ENCODE measurements around the gene USP34.

Gene USP34

DNA sequence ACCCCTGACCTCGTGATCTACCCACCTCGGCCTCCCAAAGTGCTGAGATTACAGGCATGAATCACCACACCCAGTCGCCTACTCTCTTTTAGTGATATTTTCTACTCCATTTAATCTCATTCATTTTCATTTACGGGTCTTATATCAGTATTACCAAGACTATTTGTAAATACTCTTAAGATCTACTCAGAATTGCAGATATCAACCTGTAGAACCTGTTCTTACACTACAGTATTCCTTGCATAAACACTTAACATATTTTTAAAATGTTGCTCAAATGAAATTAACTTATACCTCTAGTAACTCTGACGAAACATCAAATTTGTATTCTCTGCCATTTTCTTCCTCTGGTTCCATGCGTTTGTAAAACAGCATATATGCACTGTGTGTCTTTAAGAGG, 229.6 kb downstream of the USP34 start:
- no peaks in the 10 kb centered on the region for H3K27me3 ChIP-seq (ENCODE audit: control insufficient read depth in 1 of 2, insufficient read depth in 1 of 2, low read length in 2 of 2)
- H2BK5ac ChIP-seq (ENCODE audit: low read depth, low read length, poor library complexity, severe bottlenecking): no peak overlapping the region

DNA sequence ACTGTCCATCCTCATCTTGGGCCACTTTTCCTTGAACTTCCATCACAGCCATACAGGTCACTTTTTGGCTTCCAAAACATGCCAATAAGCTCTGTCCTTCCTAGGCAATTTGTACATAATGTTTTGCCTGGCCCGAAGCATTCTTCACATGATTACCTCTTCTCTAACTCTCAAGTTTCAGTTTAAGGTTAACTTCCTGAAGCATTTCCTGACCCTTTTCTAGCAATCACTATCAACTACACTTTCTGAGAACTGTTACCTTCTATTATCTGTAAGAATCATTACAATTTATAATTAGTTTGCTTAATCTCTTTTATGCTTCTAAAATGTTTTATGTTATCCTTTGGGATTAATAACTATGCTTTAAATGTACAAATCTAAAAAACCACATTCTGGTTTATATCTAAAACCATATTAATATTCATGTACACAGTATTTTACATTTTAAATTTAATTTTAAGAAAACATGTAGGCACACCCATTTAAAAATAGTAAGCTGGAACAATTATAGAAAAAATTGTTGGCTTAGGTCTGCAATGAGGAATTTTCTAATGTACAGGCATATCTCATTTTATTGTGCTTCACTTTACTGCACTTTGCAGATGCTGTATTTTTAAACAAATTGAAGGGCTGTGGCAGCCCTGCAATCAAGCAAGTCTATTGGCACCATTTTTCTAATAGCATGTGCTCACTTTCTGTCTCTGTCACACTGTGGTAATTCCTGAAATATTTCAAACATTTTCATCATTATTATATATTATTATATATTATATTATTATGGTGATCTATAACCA, 232.5 kb downstream of the USP34 start:
- Histone ChIP-seq H3K23ac (ENCODE audit: low read length in 2 of 2) (no peak overlapping the region), H4K91ac (ENCODE audit: low read length) (no peak overlapping the region), H3K36me3 (ENCODE audit: control insufficient read depth in 1 of 2, insufficient read depth in 2 of 2, low read depth in 1 of 2, low read length in 2 of 2) (peaks cover 20 to 77% of the 10 kb centered on the region in 2 experiments), H3K4ac (ENCODE audit: low read depth in 1 of 2, low read length in 2 of 2) (no peak overlapping the region), H3K27me3 (ENCODE audit: control insufficient read depth in 1 of 2, insufficient read depth in 1 of 2, low read length in 2 of 2) (no peaks in the 10 kb centered on the region), H3K4me1 (ENCODE audit: control insufficient read depth, insufficient read depth, low read depth, low read length) (no peaks in the 10 kb centered on the region), H2BK5ac (ENCODE audit: low read depth, low read length, poor library complexity, severe bottlenecking) (no peak overlapping the region), H3K9me3 (ENCODE audit: control insufficient read depth, low read length) (no peaks in the 10 kb centered on the region), H3K79me1 (replicated peaks; ENCODE audit: low read length, poor library complexity, severe bottlenecking) (peaks cover 12% of the 10 kb centered on the region), H2AK5ac (ENCODE audit: low read length, severe bottlenecking) (no peak overlapping the region), H3K9ac (ENCODE audit: low read length) (no peak overlapping the region), H4K8ac (ENCODE audit: low read length) (no peak overlapping the region), H3K14ac (ENCODE audit: low read length in 2 of 2) (no peak overlapping the region), H3K4me2 (ENCODE audit: low read length, poor library complexity, severe bottlenecking) (no peak overlapping the region), H3K4me3 (ENCODE audit: insufficient read depth in 1 of 2, low read depth in 1 of 2, low read length in 2 of 2) (no peak overlapping the region), H2AFZ (ENCODE audit: low read depth, low read length) (no peak overlapping the region), H2BK12ac (ENCODE audit: low read length in 2 of 2) (no peak overlapping the region), H3K18ac (ENCODE audit: low read depth in 1 of 2, low read length in 2 of 2) (no peak overlapping the region), H2BK120ac (ENCODE audit: low read depth, low read length) (no peak overlapping the region), H3K27ac (ENCODE audit: low read length, poor library complexity, severe bottlenecking) (no peak overlapping the region), H2BK15ac (ENCODE audit: low read depth, poor library complexity, severe bottlenecking) (no peak overlapping the region)
- 100% methylated on average over 1 of the region's 1 CpG for WGBS
- no peak for DNase-seq

More for the DNA sequence above, 229.6 kb downstream of the USP34 start:
- H2AK5ac ChIP-seq (ENCODE audit: low read length, severe bottlenecking): no peak overlapping the region
- H3K9me3 ChIP-seq (ENCODE audit: control insufficient read depth, low read length): no peaks in the 10 kb centered on the region
- no peak overlapping the region for H2BK12ac ChIP-seq (ENCODE audit: low read length in 2 of 2)
- no peak overlapping the region for H3K23ac ChIP-seq (ENCODE audit: low read length in 2 of 2)
- H3K4ac ChIP-seq (ENCODE audit: low read depth in 1 of 2, low read length in 2 of 2): no peak overlapping the region
- WGBS: over 99% methylated on average over 4 of the region's 6 CpGs
- peaks cover 16 to 77% of the 10 kb centered on the region in 2 experiments for H3K36me3 ChIP-seq (ENCODE audit: control insufficient read depth in 1 of 2, insufficient read depth in 2 of 2, low read depth in 1 of 2, low read length in 2 of 2)
- H4K91ac ChIP-seq (ENCODE audit: low read length): no peak overlapping the region
- peaks cover 8% of the 10 kb centered on the region for H3K79me1 ChIP-seq (replicated peaks; ENCODE audit: low read length, poor library complexity, severe bottlenecking)
- H3K14ac ChIP-seq (ENCODE audit: low read length in 2 of 2): no peak overlapping the region
- H2BK15ac ChIP-seq (ENCODE audit: low read depth, poor library complexity, severe bottlenecking): no peak overlapping the region
- H3K4me2 ChIP-seq (ENCODE audit: low read length, poor library complexity, severe bottlenecking): no peak overlapping the region
- no peak overlapping the region for H4K8ac ChIP-seq (ENCODE audit: low read length)
- H3K9ac ChIP-seq (ENCODE audit: low read length): no peak overlapping the region
- H2AFZ ChIP-seq (ENCODE audit: low read depth, low read length): no peak overlapping the region
- H3K27ac ChIP-seq (ENCODE audit: low read length, poor library complexity, severe bottlenecking): no peak overlapping the region
- no peak overlapping the region for H3K4me3 ChIP-seq (ENCODE audit: insufficient read depth in 1 of 2, low read depth in 1 of 2, low read length in 2 of 2)
- no peak overlapping the region for H2BK120ac ChIP-seq (ENCODE audit: low read depth, low read length)
- no peak for DNase-seq
- H3K18ac ChIP-seq (ENCODE audit: low read depth in 1 of 2, low read length in 2 of 2): no peak overlapping the region
- no peaks in the 10 kb centered on the region for H3K4me1 ChIP-seq (ENCODE audit: control insufficient read depth, insufficient read depth, low read depth, low read length)

DNA sequence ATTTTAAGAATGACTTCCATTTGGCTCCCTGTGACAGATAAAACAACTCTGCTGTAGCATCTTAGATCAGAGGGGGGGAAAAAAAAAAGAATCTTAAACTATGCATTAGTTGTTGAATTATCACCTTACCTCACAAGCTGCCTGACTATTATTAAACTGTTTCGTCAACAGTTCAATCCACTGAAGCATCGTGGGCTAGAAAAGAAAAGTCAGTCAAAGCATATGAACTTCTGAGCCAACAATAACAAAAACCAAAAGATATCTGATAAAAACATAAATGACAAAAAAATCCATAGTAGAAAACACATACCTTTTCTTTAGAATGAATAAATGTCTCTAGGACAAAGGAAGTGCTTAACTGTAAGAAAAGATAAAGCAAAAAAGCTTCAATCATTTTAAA, 235.2 kb downstream of the USP34 start:
- Histone ChIP-seq H3K4me2 (ENCODE audit: low read length, poor library complexity, severe bottlenecking) (no peak overlapping the region), H3K79me1 (replicated peaks; ENCODE audit: low read length, poor library complexity, severe bottlenecking) (peaks cover 14% of the 10 kb centered on the region), H2AK5ac (ENCODE audit: low read length, severe bottlenecking) (no peak overlapping the region), H2AFZ (ENCODE audit: low read depth, low read length) (no peak overlapping the region), H3K9me3 (ENCODE audit: control insufficient read depth, low read length) (no peaks in the 10 kb centered on the region), H2BK120ac (ENCODE audit: low read depth, low read length) (no peak overlapping the region), H3K14ac (ENCODE audit: low read length in 2 of 2) (no peak overlapping the region), H3K27ac (ENCODE audit: low read length, poor library complexity, severe bottlenecking) (no peak overlapping the region), H3K18ac (ENCODE audit: low read depth in 1 of 2, low read length in 2 of 2) (no peak overlapping the region), H4K91ac (ENCODE audit: low read length) (no peak overlapping the region), H3K23ac (ENCODE audit: low read length in 2 of 2) (no peak overlapping the region), H4K8ac (ENCODE audit: low read length) (no peak overlapping the region), H3K4ac (ENCODE audit: low read depth in 1 of 2, low read length in 2 of 2) (no peak overlapping the region), H3K9ac (ENCODE audit: low read length) (no peak overlapping the region), H2BK5ac (ENCODE audit: low read depth, low read length, poor library complexity, severe bottlenecking) (no peak overlapping the region), H3K36me3 (ENCODE audit: control insufficient read depth in 1 of 2, insufficient read depth in 2 of 2, low read depth in 1 of 2, low read length in 2 of 2) (peaks cover 19 to 83% of the 10 kb centered on the region in 2 experiments), H3K27me3 (ENCODE audit: control insufficient read depth in 1 of 2, insufficient read depth in 1 of 2, low read length in 2 of 2) (no peaks in the 10 kb centered on the region), H3K4me1 (ENCODE audit: control insufficient read depth, insufficient read depth, low read depth, low read length) (no peaks in the 10 kb centered on the region), H3K4me3 (ENCODE audit: insufficient read depth in 1 of 2, low read depth in 1 of 2, low read length in 2 of 2) (no peak overlapping the region), H2BK15ac (ENCODE audit: low read depth, poor library complexity, severe bottlenecking) (no peak overlapping the region), H2BK12ac (ENCODE audit: low read length in 2 of 2) (no peak overlapping the region)
- no peak for DNase-seq
- WGBS: 97% methylated on average over 2 of the region's 2 CpGs

DNA sequence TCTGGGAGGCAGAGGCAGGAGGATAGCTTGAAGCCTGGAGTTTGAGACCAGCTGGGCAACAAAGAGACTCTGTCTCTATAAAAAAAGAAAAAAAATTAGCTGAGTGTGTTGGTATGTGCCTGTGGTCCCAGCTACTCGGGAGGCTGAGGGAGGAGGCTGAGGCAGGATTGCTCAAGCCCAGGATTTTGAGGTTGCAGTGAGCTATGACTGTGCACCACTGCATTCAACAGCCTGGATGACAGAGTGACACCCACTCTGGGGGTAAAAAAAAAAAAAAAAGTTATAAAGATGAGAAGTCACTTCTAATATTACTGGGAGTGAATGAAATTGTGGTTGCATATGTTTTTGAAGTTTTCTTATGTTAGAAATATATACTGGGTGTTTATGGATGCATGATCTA, 237.3 kb downstream of the USP34 start:
- DNase-seq: no peak
- no peak overlapping the region for H3K27ac ChIP-seq (ENCODE audit: low read length, poor library complexity, severe bottlenecking)

More for the DNA sequence above, 237.3 kb downstream of the USP34 start:
- Histone ChIP-seq H3K79me1 (replicated peaks; ENCODE audit: low read length, poor library complexity, severe bottlenecking) (peaks cover 15% of the 10 kb centered on the region), H3K4me2 (ENCODE audit: low read length, poor library complexity, severe bottlenecking) (no peak overlapping the region), H3K23ac (ENCODE audit: low read length in 2 of 2) (no peak overlapping the region), H3K36me3 (ENCODE audit: control insufficient read depth in 1 of 2, insufficient read depth in 2 of 2, low read depth in 1 of 2, low read length in 2 of 2) (peaks cover 20 to 84% of the 10 kb centered on the region in 2 experiments), H4K8ac (ENCODE audit: low read length) (no peak overlapping the region), H2BK120ac (ENCODE audit: low read depth, low read length) (no peak overlapping the region), H2AFZ (ENCODE audit: low read depth, low read length) (no peak overlapping the region), H3K9me3 (ENCODE audit: control insufficient read depth, low read length) (no peaks in the 10 kb centered on the region), H3K18ac (ENCODE audit: low read depth in 1 of 2, low read length in 2 of 2) (no peak overlapping the region), H3K27me3 (ENCODE audit: control insufficient read depth in 1 of 2, insufficient read depth in 1 of 2, low read length in 2 of 2) (no peaks in the 10 kb centered on the region), H2BK12ac (ENCODE audit: low read length in 2 of 2) (no peak overlapping the region), H3K4me1 (ENCODE audit: control insufficient read depth, insufficient read depth, low read depth, low read length) (no peaks in the 10 kb centered on the region), H4K91ac (ENCODE audit: low read length) (no peak overlapping the region), H3K9ac (ENCODE audit: low read length) (no peak overlapping the region), H3K14ac (ENCODE audit: low read length in 2 of 2) (no peak overlapping the region), H3K4ac (ENCODE audit: low read depth in 1 of 2, low read length in 2 of 2) (no peak overlapping the region), H2BK5ac (ENCODE audit: low read depth, low read length, poor library complexity, severe bottlenecking) (no peak overlapping the region), H3K4me3 (ENCODE audit: insufficient read depth in 1 of 2, low read depth in 1 of 2, low read length in 2 of 2) (no peak overlapping the region), H2BK15ac (ENCODE audit: low read depth, poor library complexity, severe bottlenecking) (no peak overlapping the region), H2AK5ac (ENCODE audit: low read length, severe bottlenecking) (no peak overlapping the region)
- WGBS: 100% methylated on average over 1 of the region's 1 CpG

Measured in mesenchymal stem cell (in vitro differentiated cells and primary cell).